Heart left ventricle (tissue), 16 donors: ENCODE results near the gene COMMD9. TPM values are rescaled to one million over a fixed set of nuclear protein-coding genes. Genes with fewer than 3 reads are reported as not detected.
"Not testable (repeated sequence)": the region's sequence is repeated elsewhere in the genome, so short reads cannot be mapped to it uniquely, and the experiment has no call there.

Experiments used
- ATAC-seq, 4 donors: fragments of 200-7000 bp; cut with Tn5 transposase; one replicate each; pipeline ENCODE4 v1.9.1; 2020 to 2022; ENCODE audit warnings: moderate library complexity in 4 of 4, mild to moderate bottlenecking in 3 of 4, moderate number of reproducible peaks in 1 of 4
- DNase-seq, 5 donors: peaks; one replicate each; pipeline ENCODE4 v3.0.0-alpha.2; 2020
- H3K27ac ChIP-seq, 12 donors: fragments of 200-600 bp; sonication (generic) in 4 of 12; one replicate each; pipeline versions ENCODE4 v1.5.0 to v1.8.0; 2016 to 2022; ENCODE audit warnings: mild to moderate bottlenecking in 2 of 12
- H3K27me3 ChIP-seq, 9 donors: fragments of 200-600 bp; sonication (generic) in 2 of 9; one replicate each; pipeline versions ENCODE4 v1.5.1 to v1.8.0; 2016 to 2022; ENCODE audit warnings: mild to moderate bottlenecking in 3 of 9
- H3K36me3 ChIP-seq, 9 donors: fragments of 200-600 bp; sonication (generic) in 2 of 9; one replicate each; pipeline versions ENCODE4 v1.5.0 to v1.8.0; 2018 to 2022; ENCODE audit warnings: mild to moderate bottlenecking in 2 of 9
- H3K4me1 ChIP-seq, 12 donors: fragments of 200-600 bp; sonication (generic) in 4 of 12; one replicate each; pipeline versions ENCODE4 v1.5.0 to v1.8.0; 2016 to 2022; ENCODE audit warnings: mild to moderate bottlenecking in 3 of 12
- H3K4me3 ChIP-seq, 12 donors: fragments of 200-600 bp; sonication (generic) in 4 of 12; one replicate each; pipeline versions ENCODE4 v1.5.0 to v1.8.0; 2017 to 2022; ENCODE audit warnings: mild to moderate bottlenecking in 9 of 12, moderate library complexity in 4 of 12
- H3K9me3 ChIP-seq, 12 donors: fragments of 200-600 bp; sonication (generic) in 4 of 12; one replicate each; pipeline versions ENCODE4 v1.5.0 to v1.8.0; 2016 to 2022; ENCODE audit warnings: mild to moderate bottlenecking in 1 of 12
- POLR2A ChIP-seq, 2 donors: fragments of 450-650 bp; IDR thresholded peaks; one replicate each; pipeline ENCODE4 v1.6.1; 2017; ENCODE audit warnings: antibody characterized with exemption in 2 of 2, mild to moderate bottlenecking in 2 of 2, moderate library complexity in 2 of 2
- WGBS, 4 donors: extraction: QIAGEN DNeasy Blood & Tissue Kit in 2 of 4; methylation state at CpG; one replicate each; pipeline versions ENCODE4 v1.1.5 to v1.1.7; 2013 to 2018; 5-methylcytosine and 5-hydroxymethylcytosine counted together
- intact Hi-C, 10 donors: fragments of 100-400 bp; cut with DNase I; formaldehyde crosslinking; loops; one replicate each; pipeline versions ENCODE4 v1.11.1 to v1.14.2; 2022
- polyA plus RNA-seq, 2 donors: library from polyadenylated mRNA; stranded (reverse); fragments of 200-250 nt; gene quantifications; one replicate each; pipeline ENCODE4 v1.2.3, GENCODE V29; 2013
- total RNA-seq, 9 donors: library from RNA; depleted of rRNA in 2 of 9; stranded (reverse); fragments of >200 nt in 2 of 9; fragmentation: NEBNext Ultra II Directional in 3 of 9; extraction: Animal tissue kit (Norgen Biotek cat#: 25700) in 3 of 9; gene quantifications; one replicate each; pipeline versions ENCODE4 v1.1.0 to v1.2.4, GENCODE V29; 2016 to 2023
- TF ChIP-seq, protein P1 (sequence below), 12 donors: fragments of 200-600 bp; sonication (generic) in 4 of 12; IDR thresholded peaks; one replicate each; pipeline versions ENCODE4 v1.5.0 to v1.8.0; 2018 to 2022; ENCODE audit warnings: antibody characterized with exemption in 12 of 12, mild to moderate bottlenecking in 5 of 12
- donor health status: ischemic (EF 13 %, LVEDD 7.1; RV severe dilation, severe dysfunction).
- donor health status: healthy with polysubstance abuse.
- donor health status: DM: no; HTN: yes; CAD: no.
- donor health status: DM: no; HTN: no; CAD: no.
- donor health status: ischemic (EF 25% LVEDD 6.9; RV normal size, moderate dysfunction).
- donor health status: ischemic (EF 25% LVEDD 5.7; RV mildly dilated, moderate dysfunction).
- donor health status: healthy.
- donor health status: DM: yes; HTN: yes; CAD: no.
- donor health status: ischemic (EF 35%, LVEDD 5.7; RV mildly dilated, moderate dysfunction).
- donor health status: nonischemic (EF 11% LVEDD 7.7; RV severe dilation, severe dysfunction).
- donor health status: DM: yes; HTN: yes; CAD: no.
- donor health status: PGD.
- donor health status: ischemic (EF 29% LVEDD 5.4; RV normal size, mild dysfunction).
- donor health status: nonischemic (EF 23%, LVEDD 6.1; RV moderate dilation, normal function).

COMMD9 gene
- total and polyA plus RNA-seq, 11 donors: 39.0 to 92.4 (median 51.6) TPM

DNA sequence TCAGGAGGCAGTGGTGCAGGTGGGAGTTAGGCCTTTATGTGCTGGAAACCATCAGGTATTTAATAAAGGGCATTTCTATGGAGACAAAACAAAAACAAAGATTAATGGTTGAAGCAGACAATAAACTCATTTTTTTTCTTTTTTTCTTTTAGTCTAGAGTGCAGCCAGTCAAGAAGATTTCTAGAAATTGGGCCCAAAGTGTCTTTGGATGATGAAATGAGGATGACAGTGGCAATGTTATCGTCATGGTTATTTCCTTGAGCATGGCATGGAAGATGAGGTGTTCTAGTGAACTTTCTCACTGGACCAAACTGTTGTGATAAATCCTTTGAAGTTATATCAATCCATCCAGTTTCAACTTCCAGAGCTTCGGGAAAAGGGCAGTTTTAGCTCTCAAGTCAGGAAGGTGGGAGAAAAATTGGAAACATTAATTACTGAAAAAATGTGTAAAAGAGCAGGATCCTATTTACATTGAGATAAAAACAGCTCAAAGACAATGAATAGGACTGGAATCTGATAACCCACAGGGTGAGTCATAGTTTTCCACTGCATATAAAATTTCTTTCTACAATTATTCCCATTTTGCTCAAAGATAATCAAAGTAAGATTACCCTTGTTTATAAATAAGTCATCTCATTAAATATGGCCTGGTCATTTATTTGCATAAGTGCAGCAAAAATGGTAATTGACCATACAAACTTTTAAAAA lies 39.9 kb upstream of the COMMD9 start:
- Histone ChIP-seq H3K27me3 (no peaks in the 10 kb centered on the region), H3K9me3 (no peaks in the 10 kb centered on the region), H3K4me3 (no peak overlapping the region), H3K4me1 (no peaks in the 10 kb centered on the region), H3K36me3 (no peaks in the 10 kb centered on the region), H3K27ac (no peak overlapping the region)
- 69 to 86% (median 72%) methylated on average over 2 of the region's 2 CpGs for WGBS, 4 donors
- DNase-seq: no peak
- TF ChIP-seq, protein P1, sequence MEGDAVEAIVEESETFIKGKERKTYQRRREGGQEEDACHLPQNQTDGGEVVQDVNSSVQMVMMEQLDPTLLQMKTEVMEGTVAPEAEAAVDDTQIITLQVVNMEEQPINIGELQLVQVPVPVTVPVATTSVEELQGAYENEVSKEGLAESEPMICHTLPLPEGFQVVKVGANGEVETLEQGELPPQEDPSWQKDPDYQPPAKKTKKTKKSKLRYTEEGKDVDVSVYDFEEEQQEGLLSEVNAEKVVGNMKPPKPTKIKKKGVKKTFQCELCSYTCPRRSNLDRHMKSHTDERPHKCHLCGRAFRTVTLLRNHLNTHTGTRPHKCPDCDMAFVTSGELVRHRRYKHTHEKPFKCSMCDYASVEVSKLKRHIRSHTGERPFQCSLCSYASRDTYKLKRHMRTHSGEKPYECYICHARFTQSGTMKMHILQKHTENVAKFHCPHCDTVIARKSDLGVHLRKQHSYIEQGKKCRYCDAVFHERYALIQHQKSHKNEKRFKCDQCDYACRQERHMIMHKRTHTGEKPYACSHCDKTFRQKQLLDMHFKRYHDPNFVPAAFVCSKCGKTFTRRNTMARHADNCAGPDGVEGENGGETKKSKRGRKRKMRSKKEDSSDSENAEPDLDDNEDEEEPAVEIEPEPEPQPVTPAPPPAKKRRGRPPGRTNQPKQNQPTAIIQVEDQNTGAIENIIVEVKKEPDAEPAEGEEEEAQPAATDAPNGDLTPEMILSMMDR (IDR thresholded peaks at IDR 0.05): no peak
- TF ChIP-seq POLR2A (IDR thresholded peaks at IDR 0.05): no peak
- no peak for ATAC-seq
- intact Hi-C loops: no loop called here

DNA sequence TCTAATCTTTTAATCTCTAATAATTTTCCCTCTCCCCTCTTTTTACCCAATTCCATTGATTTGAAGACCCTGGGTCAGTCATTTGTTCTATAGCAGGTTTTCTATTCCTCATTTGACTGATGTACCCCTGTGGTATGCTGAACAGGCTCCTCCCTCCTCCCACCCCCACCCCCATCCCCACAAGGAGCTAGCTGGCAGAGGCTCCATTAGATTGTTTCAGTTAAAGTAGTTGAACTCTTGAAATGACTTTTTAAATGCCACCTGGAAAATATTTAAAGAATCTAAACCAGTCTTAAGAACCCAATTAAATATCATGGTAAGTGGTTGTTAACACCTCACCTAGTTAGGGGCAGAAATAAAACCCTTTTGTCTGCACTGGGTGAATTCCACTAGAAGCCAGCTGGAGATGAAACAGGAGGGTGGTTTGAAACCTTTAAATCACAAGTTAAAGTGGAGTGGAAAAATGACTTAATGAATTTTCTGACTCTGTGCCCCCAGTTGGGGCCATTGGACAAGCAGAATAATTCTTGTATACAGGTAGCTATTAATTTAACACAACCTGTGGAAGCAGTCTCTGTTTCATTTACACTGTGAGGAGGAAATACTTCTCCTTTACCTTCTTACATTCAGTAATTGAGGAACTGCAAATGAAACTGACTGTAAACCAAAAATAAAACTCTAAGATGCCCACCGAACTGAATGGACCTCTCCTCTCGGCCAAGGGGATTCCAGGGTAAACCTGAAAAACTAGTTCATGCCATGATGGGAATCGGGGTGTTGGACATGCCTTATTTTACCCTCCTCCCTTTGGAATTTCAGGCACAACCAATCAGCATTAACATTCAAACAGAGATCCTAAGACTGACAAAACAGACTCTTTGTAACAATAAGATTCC lies 37.5 kb upstream of the COMMD9 start:
- 80 to 85% (median 81%) methylated on average over 3 of the region's 3 CpGs for WGBS, 4 donors
- TF ChIP-seq, protein P1 (IDR thresholded peaks at IDR 0.05): no peak
- TF ChIP-seq POLR2A (IDR thresholded peaks at IDR 0.05): no peak
- Histone ChIP-seq H3K27me3 (no peaks in the 10 kb centered on the region), H3K4me1 (no peaks in the 10 kb centered on the region), H3K27ac (no peak overlapping the region), H3K4me3 (no peak overlapping the region), H3K36me3 (no peaks in the 10 kb centered on the region), H3K9me3 (no peaks in the 10 kb centered on the region)
- ATAC-seq (no peak), DNase-seq (no peak)
- intact Hi-C loops: no loop called here

DNA sequence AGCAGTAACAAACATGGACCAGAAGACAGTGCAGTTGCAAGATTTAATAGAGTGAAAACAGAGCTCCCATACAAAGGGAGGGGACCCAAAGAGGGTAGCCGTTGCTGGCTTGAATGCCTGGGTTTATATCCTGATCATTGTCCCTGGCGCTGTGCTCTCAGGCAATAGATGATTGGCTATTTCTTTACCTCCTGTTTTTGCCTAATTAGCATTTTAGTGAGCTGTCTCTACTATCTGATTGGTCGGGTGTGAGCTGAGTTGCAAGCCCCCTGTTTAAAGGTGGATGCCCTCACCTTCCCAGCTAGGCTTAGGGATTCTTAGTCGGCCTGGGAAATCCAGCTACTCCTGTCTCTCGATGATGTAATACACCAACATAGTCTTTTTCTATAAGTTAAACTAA lies 36.2 kb upstream of the COMMD9 start:
- intact Hi-C loops, H3K27ac ChIP-seq, H3K4me3 ChIP-seq, H3K4me1 ChIP-seq, ATAC-seq, H3K9me3 ChIP-seq, DNase-seq, H3K36me3 ChIP-seq, H3K27me3 ChIP-seq: not testable (repeated sequence)
- WGBS, 4 donors: 85 to 90% (median 88%) methylated on average over 5 of the region's 5 CpGs

DNA sequence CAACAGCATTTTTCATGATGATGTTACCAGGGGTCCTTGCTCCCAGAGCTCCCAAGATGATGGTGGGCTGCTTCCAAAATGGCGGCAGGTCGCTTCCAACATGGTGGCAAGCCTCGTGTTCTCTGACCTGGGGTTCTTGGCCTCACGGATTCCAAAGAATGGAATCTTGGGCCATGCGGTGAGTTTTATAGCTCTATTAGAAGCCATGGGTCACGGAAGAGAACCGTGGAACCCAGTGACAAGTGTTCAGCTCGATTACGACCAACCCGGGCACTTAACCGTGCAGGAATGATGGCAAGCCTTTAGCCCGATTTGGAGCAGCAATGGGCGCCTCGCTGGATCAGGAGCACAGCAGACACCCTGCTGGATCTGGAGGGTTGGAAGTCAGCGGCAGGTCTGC lies 35.7 kb upstream of the COMMD9 start:
- H3K27ac ChIP-seq, ATAC-seq, H3K27me3 ChIP-seq, H3K4me3 ChIP-seq, H3K9me3 ChIP-seq, DNase-seq, H3K36me3 ChIP-seq, H3K4me1 ChIP-seq, intact Hi-C loops: not testable (repeated sequence)
- WGBS, 4 donors: 91 to 96% (median 95%) methylated on average over 15 of the region's 15 CpGs

DNA sequence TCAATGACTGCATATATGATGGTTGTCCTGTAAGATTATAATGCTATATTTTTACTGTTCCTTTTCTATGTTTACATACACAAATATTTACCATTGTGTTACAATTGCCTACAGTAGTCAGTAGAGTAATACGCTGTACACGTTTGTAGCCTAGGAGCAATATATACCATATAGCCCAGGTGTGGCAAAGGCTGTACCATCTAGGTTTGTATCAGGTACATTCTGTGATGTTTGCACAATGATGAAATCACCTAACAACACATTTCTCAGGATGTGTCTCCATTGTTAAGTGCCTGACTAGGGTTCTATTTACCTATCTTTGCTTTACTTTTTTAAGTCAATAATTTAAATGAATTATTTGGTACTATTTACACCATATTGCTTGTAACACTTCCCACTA lies 28.8 kb upstream of the COMMD9 start:
- no peaks in the 10 kb centered on the region for H3K36me3 ChIP-seq
- H3K9me3 ChIP-seq: no peaks in the 10 kb centered on the region
- intact Hi-C loops: loop anchor here in 1 of 10 donors (10.0 kb wide), 1 partner anchor 47 kb away; no protein-coding TSS in a partner anchor
- WGBS, 4 donors: 38 to 42% (median 40%) methylated on average over 2 of the region's 2 CpGs
- H3K4me1 ChIP-seq: peaks cover 0 to 13% (median 0%) of the 10 kb centered on the region in 12 donors
- H3K27ac ChIP-seq: no peak overlapping the region
- H3K27me3 ChIP-seq: no peaks in the 10 kb centered on the region
- DNase-seq (no peak), ATAC-seq (no peak)
- no peak for TF ChIP-seq POLR2A (IDR thresholded peaks at IDR 0.05)
- TF ChIP-seq, protein P1 (IDR thresholded peaks at IDR 0.05): no peak
- no peak overlapping the region for H3K4me3 ChIP-seq
